ENCODE data around the gene SOCS1. TPM values are rescaled to one million over a fixed set of nuclear protein-coding genes. Genes with fewer than 3 reads are reported as not detected.
A peak's percentile ranks its signal among the peaks of the same experiment; 100 is the strongest.

The SOCS1 gene
- total RNA-seq, 1 experiment from 2014 or later, result not detected

DNA sequence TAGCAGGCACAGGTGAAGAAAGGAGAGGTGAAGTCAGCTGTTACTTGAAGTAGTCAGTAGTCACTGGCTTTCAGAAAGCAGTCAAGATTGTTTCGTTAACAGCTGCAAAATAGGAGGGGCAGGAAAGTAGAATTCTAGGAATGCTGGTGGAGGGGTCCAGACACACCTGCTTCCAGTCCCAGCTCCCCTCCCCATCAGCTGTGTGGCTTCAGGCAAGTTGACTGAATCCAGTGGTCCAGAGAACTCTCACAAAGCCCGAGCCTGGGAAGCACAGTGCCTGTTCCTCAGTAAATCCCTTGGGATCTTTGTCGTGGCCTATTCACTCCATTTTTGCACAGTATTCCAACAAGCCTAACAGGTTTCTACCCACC is 4.6 kb upstream of the SOCS1 start:
- DNase-seq (ENCODE audit: low spot score), result no peak

DNA sequence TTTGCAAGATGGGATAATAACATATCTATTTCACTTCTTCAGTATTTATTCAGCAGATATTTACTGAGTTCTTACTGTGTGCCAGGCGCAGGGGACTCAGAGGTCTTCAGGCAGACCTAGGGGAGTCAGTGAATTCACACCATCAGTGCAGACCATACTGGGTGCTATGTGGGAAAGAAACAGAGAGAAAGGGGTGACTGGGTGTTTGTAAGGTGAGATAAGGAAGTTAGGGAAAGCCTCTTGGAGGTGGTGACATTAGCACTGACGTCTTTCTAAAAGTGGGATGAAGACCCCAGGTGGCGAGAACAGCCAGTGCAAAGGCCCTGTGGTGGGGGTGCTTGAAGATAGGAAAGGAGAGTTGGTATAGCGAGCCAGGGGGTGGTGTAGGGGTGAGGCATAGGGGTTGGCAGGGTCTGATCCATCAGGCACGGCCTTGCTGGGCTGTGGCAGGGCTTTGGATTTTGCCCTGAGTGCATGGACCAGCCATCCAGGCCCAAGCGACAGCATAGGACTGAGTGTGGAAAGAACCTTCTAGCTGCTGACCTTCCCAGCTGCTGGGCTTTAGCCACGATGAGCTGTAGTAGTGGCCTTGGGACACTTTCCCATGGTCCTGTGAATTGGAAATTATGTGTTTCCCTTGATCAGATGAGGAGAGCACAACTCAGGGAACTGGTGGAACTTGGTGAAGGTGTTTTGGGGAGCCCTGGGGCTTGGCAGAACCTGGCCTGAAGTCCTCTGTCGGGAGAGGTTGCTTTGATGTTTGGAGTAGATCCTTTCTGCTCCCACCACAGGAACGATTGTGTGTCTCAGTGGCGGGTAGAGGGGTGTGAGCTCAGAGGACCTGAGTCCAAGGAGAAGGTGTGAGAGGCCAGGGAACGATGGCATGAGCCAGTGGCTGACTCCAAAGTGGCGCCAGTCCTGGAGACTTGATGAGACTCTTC is 3.9 kb upstream of the SOCS1 start:
- DNase-seq (ENCODE audit: low spot score), result no peak

DNA sequence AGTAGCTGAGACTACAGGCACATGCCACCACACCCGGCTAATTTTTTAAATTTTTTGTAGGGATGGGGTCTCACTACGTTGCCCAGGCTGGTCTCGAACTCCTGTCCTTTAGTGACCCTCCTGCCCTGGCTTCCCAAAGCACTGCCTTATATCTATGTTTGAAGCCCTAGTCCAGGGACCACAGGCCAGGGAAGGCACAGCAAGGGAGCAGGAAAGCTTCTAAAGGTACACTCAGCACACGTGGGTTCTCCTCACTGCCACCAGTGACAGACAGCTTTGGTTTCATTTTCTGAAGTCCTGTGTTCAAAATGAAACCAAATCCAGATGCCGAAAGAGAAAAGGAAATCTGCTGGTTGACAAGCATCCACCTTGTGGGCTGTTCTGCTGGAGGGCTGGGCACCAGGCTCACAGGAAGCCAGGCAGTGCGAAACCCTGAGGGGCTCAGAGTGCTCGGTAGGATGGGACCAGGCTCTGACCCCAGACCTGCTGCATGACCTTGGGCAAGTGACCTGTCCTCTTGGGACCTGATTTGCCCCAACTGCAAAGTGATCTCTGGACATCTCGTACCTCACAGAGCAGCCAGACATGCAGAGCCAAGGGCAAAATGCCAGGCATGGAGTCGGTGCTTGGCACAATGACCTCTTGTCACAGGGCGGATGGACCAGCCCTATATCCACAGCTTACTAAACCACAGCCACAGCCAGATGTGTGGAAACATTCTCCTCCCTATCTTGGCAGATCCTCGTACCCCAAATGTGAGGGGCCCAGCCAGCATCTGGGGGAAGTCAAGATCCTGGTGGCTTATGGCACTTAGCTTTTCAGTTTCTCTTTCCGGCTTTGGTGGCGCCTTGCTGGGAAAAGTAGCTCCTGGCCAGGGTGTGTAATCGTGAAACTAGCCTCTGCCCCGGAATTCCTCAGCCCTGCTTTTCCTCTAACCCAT is 2.8 kb upstream of the SOCS1 start:
- no peak for DNase-seq (ENCODE audit: low spot score)

DNA sequence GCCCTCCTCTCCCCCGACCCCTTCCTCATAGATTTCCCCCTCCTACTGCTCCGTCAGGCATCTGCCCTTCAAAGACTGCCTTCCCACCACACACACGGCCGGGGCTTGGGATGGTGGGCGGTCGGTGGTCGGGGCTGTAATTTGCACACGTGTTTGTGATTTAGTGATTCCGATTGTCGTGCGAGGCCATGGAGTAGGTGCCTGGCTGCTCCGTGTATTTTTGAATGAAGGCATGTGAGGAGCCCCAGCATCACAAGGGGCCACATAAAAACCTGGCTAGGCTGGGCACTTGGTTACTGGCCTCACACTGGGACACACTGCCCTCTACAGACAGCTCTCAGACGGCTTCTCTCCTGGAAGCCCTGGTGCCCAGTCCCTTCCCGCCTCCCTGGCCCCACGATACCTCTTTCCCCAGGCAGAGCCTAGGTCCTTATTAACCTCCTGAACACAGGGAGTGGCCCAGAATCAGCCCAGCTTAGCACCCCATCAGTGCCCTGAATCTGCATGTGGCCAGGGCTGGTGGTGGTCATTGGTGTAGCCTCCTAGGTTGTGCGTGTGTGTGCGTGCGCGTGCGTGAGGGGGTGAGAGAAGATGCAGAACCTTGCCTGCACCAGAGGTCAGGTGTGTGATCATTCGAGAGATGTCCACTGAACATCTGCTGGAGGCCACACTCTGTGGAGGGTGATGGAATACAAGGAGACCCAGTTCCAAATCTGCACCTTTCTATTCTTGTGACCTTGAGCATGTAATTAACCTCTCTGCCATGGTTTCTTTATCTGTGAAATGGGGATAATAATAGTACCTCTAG is 1.3 kb upstream of the SOCS1 start:
- peak; percentile 90 for DNase-seq (ENCODE audit: low spot score)

DNA sequence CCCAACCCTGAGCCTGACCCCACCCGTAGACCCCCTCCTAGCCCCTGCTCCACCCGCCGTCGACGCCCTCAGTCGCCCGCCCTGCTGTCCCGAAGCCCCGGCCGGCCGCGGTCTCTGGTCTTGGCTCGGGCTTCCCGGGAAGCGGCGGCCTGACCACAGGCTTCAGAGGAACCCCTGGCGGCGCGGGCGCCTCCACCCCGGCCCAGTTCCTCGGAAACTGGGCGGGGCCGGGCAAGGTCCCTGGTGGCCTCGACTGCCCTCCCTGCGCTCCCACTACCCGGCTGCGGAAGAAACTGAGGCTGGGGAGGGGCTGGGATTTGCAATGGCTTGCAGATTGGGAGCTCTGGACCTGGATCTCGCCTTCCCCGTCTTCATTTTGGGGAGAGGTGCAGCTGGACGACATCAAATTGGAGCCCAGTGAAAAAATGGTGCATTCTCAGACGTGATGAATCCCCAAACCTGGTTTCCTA is 692 bp upstream of the SOCS1 start:
- peak; percentile 56 for DNase-seq (ENCODE audit: low spot score)

DNA sequence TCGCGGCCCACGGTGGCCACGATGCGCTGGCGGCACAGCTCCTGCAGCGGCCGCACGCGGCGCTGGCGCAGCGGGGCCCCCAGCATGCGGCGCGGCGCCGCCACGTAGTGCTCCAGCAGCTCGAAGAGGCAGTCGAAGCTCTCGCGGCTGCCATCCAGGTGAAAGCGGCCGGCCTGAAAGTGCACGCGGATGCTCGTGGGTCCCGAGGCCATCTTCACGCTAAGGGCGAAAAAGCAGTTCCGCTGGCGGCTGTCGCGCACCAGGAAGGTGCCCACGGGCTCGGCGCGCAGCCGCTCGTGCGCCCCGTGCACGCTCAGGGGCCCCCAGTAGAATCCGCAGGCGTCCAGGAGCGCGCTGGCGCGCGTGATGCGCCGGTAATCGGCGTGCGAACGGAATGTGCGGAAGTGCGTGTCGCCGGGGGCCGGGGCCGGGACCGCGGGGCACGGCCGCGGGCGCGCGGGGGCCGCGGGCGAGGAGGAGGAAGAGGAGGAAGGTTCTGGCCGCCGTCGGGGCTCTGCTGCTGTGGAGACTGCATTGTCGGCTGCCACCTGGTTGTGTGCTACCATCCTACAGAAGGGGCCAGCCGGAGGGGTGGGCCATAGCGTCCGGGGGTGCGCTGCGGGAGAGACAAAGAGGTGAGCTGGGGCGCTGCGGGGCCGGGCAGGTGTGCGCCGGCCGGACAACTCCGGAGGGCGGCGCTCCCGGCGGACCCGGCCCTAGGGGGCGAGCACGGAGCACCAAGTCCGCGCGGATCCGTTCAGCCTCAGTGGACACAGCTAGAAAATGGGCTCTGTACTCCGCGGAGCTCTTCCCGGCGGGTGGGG is 879 bp downstream of the SOCS1 start:
- no peak for DNase-seq (ENCODE audit: low spot score)

GRCh38 chr16:11253995-11254912 is 1.8 kb downstream of the SOCS1 start:
- DNase-seq (ENCODE audit: low spot score), result no peak

DNA sequence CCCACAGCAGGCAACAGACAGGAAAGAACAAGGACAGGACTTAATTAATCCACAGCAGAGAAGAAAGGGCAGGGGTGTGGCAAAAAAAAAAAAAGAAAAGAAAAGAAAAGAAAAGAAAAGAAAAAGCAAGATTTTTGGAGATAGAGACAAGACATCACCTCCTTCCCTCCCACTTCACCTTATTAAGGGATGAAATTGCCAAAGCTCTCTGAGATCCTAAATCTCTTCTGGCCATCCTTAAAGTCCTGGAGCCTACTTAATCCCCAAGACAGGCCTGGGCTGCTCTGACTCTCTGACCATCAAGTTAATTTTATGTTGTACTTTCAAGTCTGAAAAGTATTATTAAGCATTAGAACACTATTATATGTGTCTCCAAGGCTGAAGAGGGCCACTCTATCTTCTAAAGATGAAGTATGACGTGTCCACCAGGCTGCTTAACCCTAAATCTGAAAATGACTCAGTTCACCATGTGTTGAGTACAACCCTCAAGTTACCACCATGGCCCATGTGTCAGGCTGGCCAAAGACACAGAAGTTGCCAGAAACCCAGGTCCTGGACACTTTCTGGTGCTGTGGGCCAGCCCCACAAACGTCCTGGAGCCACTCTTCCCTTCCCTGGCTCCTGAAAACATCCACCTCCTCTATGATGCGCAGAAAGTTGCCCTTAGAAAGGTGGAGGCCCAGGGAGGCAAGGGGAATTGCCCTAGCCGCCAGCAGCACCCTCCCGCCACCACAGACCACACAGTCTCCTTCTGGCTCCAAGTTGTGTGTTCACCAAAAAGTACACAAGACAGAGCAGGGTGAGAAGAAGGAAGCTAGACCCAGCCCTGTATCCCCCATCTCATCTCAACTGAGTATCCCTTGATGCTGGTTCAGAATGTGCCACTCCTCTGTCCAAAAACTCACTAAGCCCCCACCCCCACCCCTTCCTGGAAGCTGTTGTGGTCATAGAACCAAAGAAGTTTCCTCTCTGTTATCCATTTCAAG is 2.7 kb downstream of the SOCS1 start:
- DNase-seq (ENCODE audit: low spot score), result no peak

DNA sequence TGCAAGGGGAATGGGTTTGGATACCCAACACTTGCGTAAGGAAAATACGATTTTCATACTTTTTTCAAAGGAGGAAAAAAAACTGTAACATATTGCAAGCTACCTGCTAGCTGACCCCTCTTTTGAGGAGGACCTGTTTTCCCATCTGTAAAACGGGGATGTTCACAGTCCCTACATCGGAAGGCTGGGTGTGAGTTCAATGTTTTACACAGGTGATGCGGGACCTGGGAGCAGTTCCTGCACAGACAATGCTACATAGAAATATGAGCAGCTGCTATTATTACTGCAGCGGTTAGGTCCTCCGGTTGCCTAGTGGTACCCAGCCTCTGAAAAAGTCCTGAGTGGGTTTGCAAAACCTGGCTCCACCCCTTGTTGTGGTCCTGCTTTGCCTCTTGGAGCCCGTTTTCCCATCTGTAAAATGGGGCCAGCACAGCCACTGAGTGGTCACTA is 3.5 kb downstream of the SOCS1 start:
- no peak for DNase-seq (ENCODE audit: low spot score)

DNA sequence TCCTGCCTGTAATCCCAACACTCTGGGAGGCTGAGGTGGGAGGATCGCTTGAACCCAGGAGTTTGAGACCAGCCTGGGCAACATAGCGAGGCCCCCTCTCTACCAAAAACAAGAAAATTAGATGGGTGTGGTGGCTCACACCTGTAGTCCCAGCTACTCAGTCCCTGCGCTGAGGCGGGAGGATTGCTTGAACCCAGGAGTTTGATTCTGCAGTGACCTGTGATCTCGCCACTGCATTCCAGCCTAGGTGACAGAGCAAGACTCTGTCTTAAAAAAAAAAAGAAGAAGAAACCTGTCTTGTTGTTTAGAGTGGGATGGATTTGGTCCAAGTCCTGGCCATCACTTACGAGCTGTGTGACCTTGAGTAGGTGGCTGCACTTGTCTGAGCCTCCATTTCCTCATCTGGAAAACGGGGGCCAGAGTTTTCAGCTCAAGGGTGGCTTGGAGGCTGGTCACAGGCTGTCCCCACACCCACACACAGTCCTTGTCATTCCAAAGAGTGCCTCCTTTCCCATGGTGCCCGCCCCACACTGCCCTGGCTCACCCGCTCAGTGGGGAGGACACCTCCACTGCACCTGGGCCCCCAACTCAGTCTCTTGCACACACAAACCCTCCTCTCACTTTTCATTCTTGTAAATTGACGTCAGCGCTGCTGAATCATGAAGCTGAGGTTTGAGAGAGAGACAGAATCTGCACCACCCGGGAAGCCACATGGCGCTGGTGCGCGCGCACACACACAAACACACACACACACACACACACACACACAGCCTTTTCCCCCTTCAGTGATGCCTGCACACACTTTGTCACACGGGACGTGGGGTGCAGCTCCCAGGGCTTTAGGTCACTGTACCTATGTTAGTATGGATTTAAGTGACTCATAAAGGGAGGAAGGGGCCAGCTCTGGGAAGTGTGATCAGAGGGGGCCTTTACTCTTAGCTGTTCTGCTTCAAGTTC is 4.2 kb downstream of the SOCS1 start:
- DNase-seq (ENCODE audit: low spot score), result peak; percentile 59

DNA sequence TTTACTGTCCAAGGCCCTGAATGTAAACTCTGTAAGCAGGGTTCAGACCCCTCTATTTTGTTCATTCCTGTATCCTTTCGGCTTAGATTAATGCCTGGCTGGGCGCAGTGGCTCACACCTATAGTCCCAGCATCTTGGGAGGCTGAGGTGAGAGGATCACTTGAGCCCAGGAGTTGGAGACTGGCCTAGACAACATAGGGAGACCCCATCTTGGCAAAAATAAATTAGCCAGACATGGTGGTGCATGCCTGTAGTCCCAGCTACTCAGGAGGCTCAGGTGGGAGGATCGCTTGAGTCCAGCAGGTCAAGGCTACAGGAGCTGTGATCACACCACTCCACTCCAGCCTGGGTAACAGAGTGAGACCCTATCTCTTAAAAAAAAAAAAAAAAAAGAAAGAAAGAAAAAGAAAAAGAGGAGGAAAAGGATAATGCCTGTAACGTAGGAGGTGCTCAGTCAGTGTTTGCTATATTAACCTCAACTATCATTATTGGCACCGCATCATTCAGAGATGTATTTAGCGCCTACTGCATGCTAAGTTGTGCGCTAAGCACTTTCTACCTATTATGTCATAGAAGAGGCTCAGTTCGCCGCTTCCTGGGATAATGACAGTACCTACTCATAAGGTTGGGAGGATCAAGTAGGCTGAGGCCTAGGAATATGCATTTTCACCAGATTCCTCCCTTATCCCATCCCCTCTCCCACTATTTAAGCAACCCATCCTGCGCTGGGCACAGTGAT is 5.0 kb downstream of the SOCS1 start:
- DNase-seq (ENCODE audit: low spot score), result no peak

- DNase-seq (ENCODE audit: low spot score), result no peak
Measured at GRCh38 chr16:11250091-11250785, 5.8 kb downstream of the SOCS1 start.

- no peak for DNase-seq (ENCODE audit: low spot score)
Measured at GRCh38 chr16:11249233-11250061, 6.6 kb downstream of the SOCS1 start.

GRCh38 chr16:11248133-11248532 is 7.9 kb downstream of the SOCS1 start:
- DNase-seq (ENCODE audit: low spot score), result no peak

DNA sequence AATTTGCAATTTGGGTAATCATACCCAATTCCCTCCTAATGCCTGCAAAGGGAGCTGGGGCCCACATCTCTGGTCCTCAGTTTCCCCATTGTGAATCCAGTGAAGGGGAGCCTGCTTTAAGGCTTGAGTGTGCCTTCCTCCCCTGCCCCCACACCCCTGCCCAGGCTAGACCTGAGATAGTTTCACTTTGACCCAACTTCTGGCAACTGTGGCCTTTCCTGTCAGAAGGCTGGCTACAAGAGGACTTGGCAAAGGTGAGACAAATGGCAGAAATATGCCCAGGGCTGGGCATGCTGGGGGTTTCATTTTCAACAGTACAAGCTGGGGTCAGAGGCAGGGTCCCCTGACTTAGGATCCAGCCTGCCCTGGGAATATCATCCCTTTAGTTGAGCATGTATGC is 10.0 kb downstream of the SOCS1 start:
- DNase-seq (ENCODE audit: low spot score), result no peak
